Thoracic aorta (tissue), 2 donors: ENCODE measurements around the gene ISL2. TPM values are rescaled to one million over a fixed set of nuclear protein-coding genes. Genes with fewer than 3 reads are reported as not detected.

Experiments used
- ATAC-seq: fragments of 150-250 bp; one replicate; pipeline ENCODE4 v1.8.0; 2017; ENCODE audit warnings: low read depth; ENCODE audit not compliant: insufficient number of reproducible peaks, low FRiP score
- DNase-seq: peaks from one replicate; pipeline ENCODE4 v3.0.0-alpha.2; 2020; ENCODE audit warnings: low spot score
- H3K27ac ChIP-seq, 2 donors: fragments of 200-600 bp; sonication (generic); 1 replicate in 1 of 2; 2 replicates in 1 of 2; pipeline ENCODE4 v1.5.1; 2016; ENCODE audit warnings: mild to moderate bottlenecking in 2 of 2, moderate library complexity in 2 of 2
- H3K27me3 ChIP-seq: fragments of 200-600 bp; sonication (generic); replicated peaks from 2 replicates; pipeline ENCODE4 v1.6.0; 2016; ENCODE audit warnings: mild to moderate bottlenecking; ENCODE audit not compliant: insufficient read depth
- H3K36me3 ChIP-seq: fragments of 200-600 bp; sonication (generic); one replicate; pipeline ENCODE4 v1.5.1; 2016
- H3K4me1 ChIP-seq, 2 donors: fragments of 200-600 bp; sonication (generic); 1 replicate in 1 of 2; 2 replicates in 1 of 2; pipeline versions ENCODE4 v1.5.1 to v1.6.0; 2016; ENCODE audit warnings: low read depth in 2 of 2, mild to moderate bottlenecking in 1 of 2; ENCODE audit not compliant: control insufficient read depth in 1 of 2
- H3K4me3 ChIP-seq: fragments of 200-600 bp; sonication (generic); 2 replicates; pipeline ENCODE4 v1.5.1; 2016; ENCODE audit warnings: mild to moderate bottlenecking
- H3K9me3 ChIP-seq: fragments of 200-600 bp; sonication (generic); 2 replicates; pipeline ENCODE4 v1.5.1; 2016
- total RNA-seq, 2 donors: library from RNA; depleted of rRNA; stranded (reverse); fragments of >200 nt; gene quantifications; one replicate each; pipeline versions ENCODE4 v1.1.0 to v1.2.3, GENCODE V29; 2016
- TF ChIP-seq, protein P1 (sequence below): fragments of 200-600 bp; sonication (generic); IDR thresholded peaks from one replicate; pipeline ENCODE4 v1.5.1; 2019; ENCODE audit warnings: antibody characterized with exemption

The ISL2 gene
- total RNA-seq, 2 donors from 2014 or later = not detected

DNA sequence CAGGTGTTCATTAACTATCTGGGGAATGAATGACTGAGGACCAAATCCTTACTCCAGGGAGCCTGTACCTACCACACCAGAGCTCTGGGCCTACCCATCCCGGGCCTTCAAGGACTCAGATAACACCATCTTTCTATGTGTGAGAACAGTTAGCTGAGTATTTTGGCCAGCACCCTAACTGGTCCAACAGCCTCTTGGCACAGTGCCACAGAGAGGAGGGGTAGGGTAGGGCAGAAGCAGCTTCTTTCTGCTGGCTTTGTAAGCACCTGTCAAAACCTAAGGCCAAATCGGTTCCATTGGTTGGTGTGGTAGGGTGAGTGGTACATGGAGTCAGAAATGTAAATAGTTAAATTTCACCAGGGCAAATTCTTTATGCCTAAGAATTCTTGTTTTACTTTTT lies 26.7 kb downstream of the ISL2 start:
- H3K4me3 ChIP-seq = no peak overlapping the region
- peaks cover 6 to 9% of the 10 kb centered on the region in 2 donors for H3K4me1 ChIP-seq
- no peak for ATAC-seq
- no peaks in the 10 kb centered on the region for H3K9me3 ChIP-seq
- DNase-seq = no peak
- TF ChIP-seq, protein P1, sequence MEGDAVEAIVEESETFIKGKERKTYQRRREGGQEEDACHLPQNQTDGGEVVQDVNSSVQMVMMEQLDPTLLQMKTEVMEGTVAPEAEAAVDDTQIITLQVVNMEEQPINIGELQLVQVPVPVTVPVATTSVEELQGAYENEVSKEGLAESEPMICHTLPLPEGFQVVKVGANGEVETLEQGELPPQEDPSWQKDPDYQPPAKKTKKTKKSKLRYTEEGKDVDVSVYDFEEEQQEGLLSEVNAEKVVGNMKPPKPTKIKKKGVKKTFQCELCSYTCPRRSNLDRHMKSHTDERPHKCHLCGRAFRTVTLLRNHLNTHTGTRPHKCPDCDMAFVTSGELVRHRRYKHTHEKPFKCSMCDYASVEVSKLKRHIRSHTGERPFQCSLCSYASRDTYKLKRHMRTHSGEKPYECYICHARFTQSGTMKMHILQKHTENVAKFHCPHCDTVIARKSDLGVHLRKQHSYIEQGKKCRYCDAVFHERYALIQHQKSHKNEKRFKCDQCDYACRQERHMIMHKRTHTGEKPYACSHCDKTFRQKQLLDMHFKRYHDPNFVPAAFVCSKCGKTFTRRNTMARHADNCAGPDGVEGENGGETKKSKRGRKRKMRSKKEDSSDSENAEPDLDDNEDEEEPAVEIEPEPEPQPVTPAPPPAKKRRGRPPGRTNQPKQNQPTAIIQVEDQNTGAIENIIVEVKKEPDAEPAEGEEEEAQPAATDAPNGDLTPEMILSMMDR = no peak
- no peaks in the 10 kb centered on the region for H3K36me3 ChIP-seq
- no peaks in the 10 kb centered on the region for H3K27me3 ChIP-seq
- H3K27ac ChIP-seq = no peak overlapping the region

DNA sequence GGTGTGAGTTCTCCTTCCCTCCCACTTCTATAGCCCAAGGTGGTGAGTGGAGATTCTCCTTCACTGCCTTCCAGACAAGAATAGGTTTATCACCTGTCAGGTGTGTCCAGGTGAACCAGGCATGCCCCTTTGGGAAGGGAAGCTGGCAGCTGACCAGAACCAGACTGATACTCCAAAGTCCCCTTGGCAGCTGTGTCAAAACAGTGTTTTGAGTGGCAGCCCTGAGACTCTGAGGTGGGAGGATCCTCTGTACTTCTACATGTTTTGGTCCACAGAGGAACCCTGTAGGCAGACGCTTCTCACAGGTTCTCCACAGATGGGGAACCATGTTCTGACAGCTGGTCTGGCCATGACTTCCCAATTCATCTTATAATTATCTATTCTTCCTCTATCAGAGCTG lies 30.1 kb downstream of the ISL2 start:
- TF ChIP-seq, protein P1 = no peak
- no peaks in the 10 kb centered on the region for H3K27me3 ChIP-seq
- H3K4me1 ChIP-seq = peaks cover 6 to 19% of the 10 kb centered on the region in 2 donors
- H3K36me3 ChIP-seq = no peaks in the 10 kb centered on the region
- H3K27ac ChIP-seq = no peak overlapping the region
- ATAC-seq (no peak), DNase-seq (no peak)
- H3K9me3 ChIP-seq = no peaks in the 10 kb centered on the region
- no peak overlapping the region for H3K4me3 ChIP-seq

DNA sequence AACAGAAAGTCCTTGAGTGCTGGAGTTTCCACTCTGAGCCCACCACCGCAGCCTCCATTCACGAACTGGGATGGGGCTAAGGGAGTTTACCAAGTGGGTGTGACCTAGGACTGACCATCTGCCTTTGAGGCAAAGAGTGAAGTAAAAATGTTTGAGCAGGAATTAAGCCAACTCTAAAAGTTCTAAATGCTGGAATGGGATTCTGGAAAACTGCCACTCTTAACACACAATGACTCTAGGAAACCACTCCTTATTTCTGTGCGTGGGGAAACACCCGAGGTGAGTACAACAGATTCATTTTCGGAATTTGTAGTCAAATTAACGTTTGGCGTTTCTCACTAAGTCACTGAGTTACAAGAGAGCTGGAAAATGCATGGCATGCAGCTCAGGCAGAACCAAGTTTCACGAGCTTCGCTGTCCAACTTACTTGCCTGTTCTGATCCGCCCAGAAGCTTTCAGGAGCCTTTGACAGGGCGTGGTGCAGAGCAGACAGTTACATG lies 31.6 kb downstream of the ISL2 start:
- TF ChIP-seq, protein P1 = no peak
- DNase-seq (no peak), ATAC-seq (no peak)
- Histone ChIP-seq H3K9me3 (no peaks in the 10 kb centered on the region), H3K4me1 (peaks cover 6 to 19% of the 10 kb centered on the region in 2 donors), H3K36me3 (no peaks in the 10 kb centered on the region), H3K4me3 (peak overlapping the region; percentile 57), H3K27ac (no peak overlapping the region), H3K27me3 (no peaks in the 10 kb centered on the region)

DNA sequence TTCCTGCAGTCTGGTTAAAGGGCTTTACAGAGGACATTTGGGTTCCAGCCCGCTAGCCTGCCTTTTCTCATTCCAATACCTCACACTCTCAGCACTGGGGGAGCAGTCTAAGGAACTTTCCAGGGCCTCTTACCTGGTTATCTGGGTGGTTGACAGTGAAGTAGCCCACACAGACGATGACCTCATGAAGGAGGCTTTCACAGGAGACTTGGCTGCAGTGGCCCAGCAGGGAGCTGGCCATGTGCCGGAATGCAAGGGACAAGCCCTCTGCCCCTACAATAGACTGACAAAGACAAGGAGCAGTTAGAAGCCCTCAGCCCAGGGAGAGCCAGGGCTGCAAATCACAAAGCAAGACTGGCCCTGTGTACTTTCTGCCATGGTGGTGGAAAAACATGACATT lies 39.5 kb downstream of the ISL2 start:
- Histone ChIP-seq H3K36me3 (no peaks in the 10 kb centered on the region), H3K27me3 (no peaks in the 10 kb centered on the region), H3K4me1 (no peaks in the 10 kb centered on the region), H3K4me3 (no peak overlapping the region), H3K27ac (no peak overlapping the region), H3K9me3 (no peaks in the 10 kb centered on the region)
- no peak for DNase-seq
- ATAC-seq = no peak
- TF ChIP-seq, protein P1 = no peak

GRCh38 chr15:76376816-76377215 lies 40.2 kb downstream of the ISL2 start:
- H3K27me3 ChIP-seq = no peaks in the 10 kb centered on the region
- ATAC-seq (no peak), DNase-seq (no peak)
- no peaks in the 10 kb centered on the region for H3K36me3 ChIP-seq
- TF ChIP-seq, protein P1 = no peak
- no peaks in the 10 kb centered on the region for H3K9me3 ChIP-seq
- H3K27ac ChIP-seq = no peak overlapping the region
- H3K4me1 ChIP-seq = no peaks in the 10 kb centered on the region
- H3K4me3 ChIP-seq = no peak overlapping the region
